GM19467 (cell line): ENCODE measurements around the gene ARHGEF7.

Experiments
- ATAC-seq: cut with Tn5 transposase; IDR thresholded peaks from one replicate; pipeline ENCODE4 v1.9.1; 2021; ENCODE audit warnings: mild to moderate bottlenecking, moderate library complexity; ENCODE audit not compliant: unreplicated experiment

ARHGEF7 gene

GRCh38 chr13:111319998-111320911 lies 205.1 kb downstream of the ARHGEF7 start, which contains the start of gene TEX29:
TSS of gene TEX29 (plus strand) at chr13:111320642. CDS start at chr13:111320891, 249 bp downstream.
- no peak for ATAC-seq

GRCh38 chr13:111322001-111322915 lies 207.1 kb downstream of the ARHGEF7 start:
- no peak for ATAC-seq

GRCh38 chr13:111322916-111323331 lies 207.8 kb downstream of the ARHGEF7 start:
- no peak for ATAC-seq

GRCh38 chr13:111323549-111323948 lies 208.4 kb downstream of the ARHGEF7 start:
- ATAC-seq, result no peak

GRCh38 chr13:111323950-111324651 lies 209.0 kb downstream of the ARHGEF7 start:
- ATAC-seq, result no peak

- ATAC-seq, result no peak
These were observed 209.6 kb downstream of the ARHGEF7 start for GRCh38 chr13:111324736-111325135.

- no peak for ATAC-seq
These were observed 210.2 kb downstream of the ARHGEF7 start for GRCh38 chr13:111325146-111325890.

- no peak for ATAC-seq
These were observed 211.0 kb downstream of the ARHGEF7 start for GRCh38 chr13:111325941-111326620.

GRCh38 chr13:111326621-111326965 lies 211.5 kb downstream of the ARHGEF7 start:
- ATAC-seq, result no peak

GRCh38 chr13:111326981-111327642 lies 212.0 kb downstream of the ARHGEF7 start:
- ATAC-seq, result no peak

- no peak for ATAC-seq
These were observed 212.8 kb downstream of the ARHGEF7 start for GRCh38 chr13:111327730-111328573.

- ATAC-seq, result no peak
These were observed 213.7 kb downstream of the ARHGEF7 start for GRCh38 chr13:111328574-111329410.

GRCh38 chr13:111329641-111330040 lies 214.5 kb downstream of the ARHGEF7 start:
- ATAC-seq, result no peak

GRCh38 chr13:111330066-111330610 lies 215.0 kb downstream of the ARHGEF7 start:
- no peak for ATAC-seq

GRCh38 chr13:111335298-111335697 lies 220.2 kb downstream of the ARHGEF7 start:
- no peak for ATAC-seq

- no peak for ATAC-seq
These were observed 221.6 kb downstream of the ARHGEF7 start for GRCh38 chr13:111336666-111337065.

- no peak for ATAC-seq
These were observed 222.1 kb downstream of the ARHGEF7 start for GRCh38 chr13:111337206-111337605.
